NB4 (cell line): Measurements from ENCODE around the gene DNAJC7.

ENCODE experiments used
- POLR2A ChIP-seq: IDR thresholded peaks from 2 replicates; pipeline ENCODE4 v1.6.1; 2011; ENCODE audit warnings: mild to moderate bottlenecking; ENCODE audit not compliant: insufficient read length; ENCODE audit errors: extremely low read depth
- TF ChIP-seq, protein P1 (sequence below): IDR thresholded peaks from one replicate; pipeline ENCODE4 v1.5.1; 2012; ENCODE audit warnings: low read depth, low read length

GRCh38 chr17:41998497-41998896 is 18.7 kb downstream of the DNAJC7 start:
- TF ChIP-seq, protein P1, sequence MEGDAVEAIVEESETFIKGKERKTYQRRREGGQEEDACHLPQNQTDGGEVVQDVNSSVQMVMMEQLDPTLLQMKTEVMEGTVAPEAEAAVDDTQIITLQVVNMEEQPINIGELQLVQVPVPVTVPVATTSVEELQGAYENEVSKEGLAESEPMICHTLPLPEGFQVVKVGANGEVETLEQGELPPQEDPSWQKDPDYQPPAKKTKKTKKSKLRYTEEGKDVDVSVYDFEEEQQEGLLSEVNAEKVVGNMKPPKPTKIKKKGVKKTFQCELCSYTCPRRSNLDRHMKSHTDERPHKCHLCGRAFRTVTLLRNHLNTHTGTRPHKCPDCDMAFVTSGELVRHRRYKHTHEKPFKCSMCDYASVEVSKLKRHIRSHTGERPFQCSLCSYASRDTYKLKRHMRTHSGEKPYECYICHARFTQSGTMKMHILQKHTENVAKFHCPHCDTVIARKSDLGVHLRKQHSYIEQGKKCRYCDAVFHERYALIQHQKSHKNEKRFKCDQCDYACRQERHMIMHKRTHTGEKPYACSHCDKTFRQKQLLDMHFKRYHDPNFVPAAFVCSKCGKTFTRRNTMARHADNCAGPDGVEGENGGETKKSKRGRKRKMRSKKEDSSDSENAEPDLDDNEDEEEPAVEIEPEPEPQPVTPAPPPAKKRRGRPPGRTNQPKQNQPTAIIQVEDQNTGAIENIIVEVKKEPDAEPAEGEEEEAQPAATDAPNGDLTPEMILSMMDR: no peak
- TF ChIP-seq POLR2A: no peak
